SK-N-SH treated with all-trans-retinoic acid at 6 μM for 48 hours (cell line): ENCODE data around the gene RNASE1.

ENCODE experiments used
- ATAC-seq: fragments of 200-7000 bp; cut with Tn5 transposase; 3 replicates; pipeline ENCODE4 v1.9.1; 2020; ENCODE audit warnings: mild to moderate bottlenecking, moderate library complexity
- ARNTL ChIP-seq: fragments of 450-650 bp; formaldehyde crosslinking; IDR thresholded peaks from 2 replicates; pipeline ENCODE4 v1.5.0; 2020; ENCODE audit warnings: low read depth, mild to moderate bottlenecking, moderate library complexity, borderline replicate concordance
- BACH2 ChIP-seq: fragments of 250-450 bp; sonication (Bioruptor Pico); IDR thresholded peaks from 2 replicates; pipeline ENCODE4 v1.9.0; 2021; ENCODE audit warnings: mild to moderate bottlenecking, borderline replicate concordance
- CREB5 ChIP-seq: fragments of 250-450 bp; sonication (Bioruptor Pico); IDR thresholded peaks from 2 replicates; pipeline ENCODE4 v1.5.1; 2020; ENCODE audit warnings: low read depth, mild to moderate bottlenecking, moderate library complexity
- CSDC2 ChIP-seq: fragments of 250-450 bp; sonication (Bioruptor Pico); IDR thresholded peaks from 2 replicates; pipeline ENCODE4 v1.5.0; 2020; ENCODE audit warnings: mild to moderate bottlenecking, moderate library complexity
- CSRNP3 ChIP-seq: fragments of 250-450 bp; sonication (Bioruptor Pico); IDR thresholded peaks from 2 replicates; pipeline ENCODE4 v1.5.1; 2021; ENCODE audit warnings: mild to moderate bottlenecking, moderate library complexity
- ESRRG ChIP-seq: fragments of 250-450 bp; sonication (Bioruptor Pico); IDR thresholded peaks from 2 replicates; pipeline ENCODE4 v1.6.1; 2021; ENCODE audit warnings: mild to moderate bottlenecking
- GLIS3 ChIP-seq: fragments of 250-450 bp; sonication (Bioruptor Pico); IDR thresholded peaks from 2 replicates; pipeline ENCODE4 v1.5.0; 2020; ENCODE audit warnings: mild to moderate bottlenecking, moderate library complexity
- ISL1 ChIP-seq: fragments of 250-450 bp; sonication (Bioruptor Pico); IDR thresholded peaks from 2 replicates; pipeline ENCODE4 v2.1.2; 2022; ENCODE audit warnings: mild to moderate bottlenecking, moderate library complexity
- OSR1 ChIP-seq: fragments of 250-450 bp; sonication (Bioruptor Pico); IDR thresholded peaks from 2 replicates; pipeline ENCODE4 v1.8.0; 2022; ENCODE audit warnings: moderate library complexity, mild to moderate bottlenecking, inconsistent platforms
- PATZ1 ChIP-seq: fragments of 250-450 bp; sonication (Bioruptor Pico); IDR thresholded peaks from 2 replicates; pipeline ENCODE4 v1.8.0; 2020; ENCODE audit warnings: mild to moderate bottlenecking, moderate library complexity, borderline replicate concordance
- POU6F1 ChIP-seq: fragments of 250-450 bp; sonication (Bioruptor Pico); IDR thresholded peaks from 2 replicates; pipeline ENCODE4 v1.8.0; 2021; ENCODE audit warnings: low read depth, mild to moderate bottlenecking, moderate library complexity, borderline replicate concordance
- PPARA ChIP-seq: fragments of 250-450 bp; sonication (Bioruptor Pico); IDR thresholded peaks from 2 replicates; pipeline ENCODE4 v1.5.0; 2020; ENCODE audit warnings: mild to moderate bottlenecking, borderline replicate concordance
- RARB ChIP-seq: fragments of 250-450 bp; sonication (Bioruptor Pico); IDR thresholded peaks from 2 replicates; pipeline ENCODE4 v1.8.0; 2021; ENCODE audit warnings: mild to moderate bottlenecking, moderate library complexity
- SNAI2 ChIP-seq: fragments of 250-450 bp; sonication (Bioruptor Pico); IDR thresholded peaks from 2 replicates; pipeline ENCODE4 v1.5.0; 2020; ENCODE audit warnings: mild to moderate bottlenecking, moderate library complexity
- TCF4 ChIP-seq: fragments of 250-450 bp; sonication (Bioruptor Pico); IDR thresholded peaks from 2 replicates; pipeline ENCODE4 v1.8.0; 2021; ENCODE audit warnings: mild to moderate bottlenecking, moderate library complexity, borderline replicate concordance
- TOX ChIP-seq: fragments of 250-450 bp; sonication (Bioruptor Pico); IDR thresholded peaks from 2 replicates; pipeline ENCODE4 v1.8.0; 2021; ENCODE audit warnings: mild to moderate bottlenecking, moderate library complexity, borderline replicate concordance
- TSHZ2 ChIP-seq: fragments of 250-450 bp; sonication (Bioruptor Pico); IDR thresholded peaks from 2 replicates; pipeline ENCODE4 v1.5.0; 2020; ENCODE audit warnings: mild to moderate bottlenecking, moderate library complexity
- ZC3H10 ChIP-seq: fragments of 250-450 bp; sonication (Bioruptor Pico); IDR thresholded peaks from 2 replicates; pipeline ENCODE4 v1.5.1; 2021; ENCODE audit warnings: mild to moderate bottlenecking, moderate library complexity
- ZFP3 ChIP-seq: fragments of 250-450 bp; sonication (Bioruptor Pico); IDR thresholded peaks from 2 replicates; pipeline ENCODE4 v1.5.0; 2020; ENCODE audit warnings: mild to moderate bottlenecking, moderate library complexity
- ZFP30 ChIP-seq: fragments of 450-650 bp; formaldehyde crosslinking; IDR thresholded peaks from 2 replicates; pipeline ENCODE4 v1.5.0; 2022; ENCODE audit warnings: mild to moderate bottlenecking, moderate library complexity
- ZNF565 ChIP-seq: fragments of 450-650 bp; formaldehyde crosslinking; conservative IDR thresholded peaks from 2 replicates; pipeline ENCODE4 v1.5.0; 2020; ENCODE audit warnings: low read depth, mild to moderate bottlenecking, moderate library complexity
- ZNF70 ChIP-seq: fragments of 450-650 bp; formaldehyde crosslinking; IDR thresholded peaks from 2 replicates; pipeline ENCODE4 v1.5.0; 2020; ENCODE audit warnings: mild to moderate bottlenecking, moderate library complexity
- ZNF8 ChIP-seq: fragments of 450-650 bp; formaldehyde crosslinking; IDR thresholded peaks from 2 replicates; pipeline ENCODE4 v1.5.0; 2020; ENCODE audit warnings: mild to moderate bottlenecking, moderate library complexity

The RNASE1 gene

GRCh38 chr14:20798932-20799331, 3.7 kb downstream of the RNASE1 start:
- TF ChIP-seq BACH2 (CRISPR knock-in tag) (no peak), ZFP3 (no peak), ARNTL (CRISPR knock-in tag) (no peak), ZNF565 (no peak), OSR1 (no peak), CSRNP3 (no peak), TCF4 (CRISPR knock-in tag) (no peak), ZC3H10 (CRISPR knock-in tag) (no peak), POU6F1 (CRISPR knock-in tag) (no peak), ESRRG (CRISPR knock-in tag) (no peak), GLIS3 (CRISPR knock-in tag) (no peak)
- no peak for ATAC-seq

- TF ChIP-seq SNAI2 (CRISPR knock-in tag) (no peak), ZNF565 (no peak), ZFP3 (no peak), RARB (no peak), ZNF8 (CRISPR knock-in tag) (no peak), TOX (CRISPR knock-in tag) (no peak), ZC3H10 (CRISPR knock-in tag) (no peak), PPARA (CRISPR knock-in tag) (no peak), TSHZ2 (CRISPR knock-in tag) (no peak), TCF4 (CRISPR knock-in tag) (no peak), ARNTL (CRISPR knock-in tag) (no peak), CSDC2 (CRISPR knock-in tag) (no peak), CREB5 (CRISPR knock-in tag) (no peak), GLIS3 (CRISPR knock-in tag) (no peak)
- ATAC-seq: no peak
These were observed 4.3 kb downstream of the RNASE1 start for GRCh38 chr14:20798318-20798717.

GRCh38 chr14:20797164-20797563, 5.5 kb downstream of the RNASE1 start:
- TF ChIP-seq ZNF565 (no peak), OSR1 (no peak), POU6F1 (CRISPR knock-in tag) (no peak), ZNF8 (CRISPR knock-in tag) (no peak), ZNF70 (no peak), TOX (CRISPR knock-in tag) (no peak), ZC3H10 (CRISPR knock-in tag) (no peak), GLIS3 (CRISPR knock-in tag) (no peak), BACH2 (CRISPR knock-in tag) (no peak), ARNTL (CRISPR knock-in tag) (no peak), ZFP30 (CRISPR knock-in tag) (no peak), CSRNP3 (no peak), PATZ1 (no peak), SNAI2 (CRISPR knock-in tag) (no peak), ISL1 (CRISPR knock-in tag) (no peak), RARB (no peak), CREB5 (CRISPR knock-in tag) (no peak), ZFP3 (no peak), CSDC2 (CRISPR knock-in tag) (no peak)
- ATAC-seq: no peak
